GOT3 (cell line): ENCODE measurements around the gene SUOX.
"Not testable (repeated sequence)": the region's sequence is repeated elsewhere in the genome, so short reads cannot be mapped to it uniquely, and the experiment has no call there.

ENCODE experiments used
- DNase-seq: peaks from one replicate; lab custom pipeline; 2025; ENCODE audit warnings: mixed read lengths; lab: John Stamatoyannopoulos, UW

Gene SUOX

DNA sequence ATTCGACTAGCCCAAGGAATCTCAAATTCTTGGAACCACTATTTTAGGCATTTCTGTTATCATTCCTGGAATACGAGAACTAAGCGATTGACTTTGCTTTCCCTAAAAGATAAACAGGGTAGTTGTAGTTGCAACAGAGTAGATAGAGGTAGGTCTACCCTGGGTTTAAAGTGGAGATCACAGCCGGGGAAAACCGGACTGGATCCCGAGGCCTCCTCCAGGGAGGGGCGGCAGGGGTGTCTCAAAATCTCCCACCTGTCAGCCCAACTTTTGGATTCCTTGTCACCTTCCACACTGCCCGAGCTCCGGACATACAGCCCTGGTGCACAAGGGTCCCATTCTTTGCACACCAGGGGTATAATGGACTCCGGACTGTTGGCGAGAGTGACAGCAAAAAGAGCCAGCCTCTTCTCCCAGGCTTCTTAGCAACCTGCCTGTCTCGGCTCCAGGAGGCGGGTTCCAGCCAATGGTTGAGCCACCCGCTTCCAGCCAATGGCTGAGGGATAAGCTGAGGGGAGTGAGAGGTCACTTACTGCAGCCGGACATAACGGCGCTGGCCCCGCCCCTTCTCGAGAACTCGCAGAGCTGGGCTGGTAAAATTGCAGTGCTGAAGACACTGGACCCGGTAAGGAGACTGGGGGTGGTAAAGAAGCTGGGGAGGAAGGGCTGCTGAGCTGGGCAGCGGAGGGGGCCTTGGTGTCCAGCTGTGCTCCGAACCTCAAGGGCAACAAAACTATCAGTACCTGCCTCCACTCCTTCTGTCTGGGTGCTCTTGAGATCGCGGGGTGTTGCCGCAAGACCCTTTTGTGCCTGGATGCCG lies at the start of gene SUOX:
Gene SUOX, plus strand, starts transcription at position 562 of the 820 bp plus-strand sequence. CDS start 4,946 bp downstream, outside the sequence.
- DNase-seq: peak; percentile 50

- no peak for DNase-seq
Observed at GRCh38 chr12:55955344-55955743, 41.7 kb upstream of the SUOX start.

GRCh38 chr12:55955800-55956508 lies 41.1 kb upstream of the SUOX start:
- DNase-seq: no peak

DNA sequence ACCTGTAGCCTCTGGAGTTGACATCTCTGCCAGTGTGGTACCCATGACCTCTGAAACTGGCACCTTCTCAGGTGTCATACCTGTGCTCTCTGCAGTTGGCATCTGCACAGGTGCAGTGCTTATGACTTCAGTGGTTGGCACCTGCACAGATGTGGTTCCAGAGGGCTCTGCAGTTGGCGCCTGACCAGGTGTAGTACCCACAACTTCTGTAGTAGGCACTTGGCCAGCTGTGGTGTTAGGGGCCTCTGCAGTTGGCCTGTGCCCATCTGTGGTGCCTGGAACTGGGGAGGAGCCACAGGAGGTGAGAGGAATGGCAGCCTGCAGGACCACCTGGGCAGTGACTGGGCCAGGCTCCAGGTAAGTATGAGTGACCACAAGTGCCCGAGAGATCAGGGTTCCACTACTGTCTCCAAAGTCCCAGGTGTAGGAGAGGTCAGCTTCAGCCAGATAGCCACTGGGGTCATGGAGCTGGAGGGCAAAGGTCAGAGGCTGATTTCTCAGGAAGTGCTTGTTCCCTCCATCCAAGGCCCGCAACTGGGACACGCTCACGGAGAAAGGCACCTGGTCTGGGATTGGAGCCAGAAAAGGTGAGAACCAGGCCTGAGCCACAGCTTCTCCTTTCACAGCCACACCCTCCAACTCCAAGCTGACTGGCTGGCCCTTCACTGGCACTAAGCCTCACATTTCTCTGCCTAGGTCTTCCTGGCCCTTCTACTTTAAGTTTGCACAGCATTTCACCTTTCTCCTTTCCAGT lies 39.8 kb upstream of the SUOX start:
- DNase-seq: no peak

GRCh38 chr12:55963760-55964159 lies 33.3 kb upstream of the SUOX start:
- no peak for DNase-seq

DNA sequence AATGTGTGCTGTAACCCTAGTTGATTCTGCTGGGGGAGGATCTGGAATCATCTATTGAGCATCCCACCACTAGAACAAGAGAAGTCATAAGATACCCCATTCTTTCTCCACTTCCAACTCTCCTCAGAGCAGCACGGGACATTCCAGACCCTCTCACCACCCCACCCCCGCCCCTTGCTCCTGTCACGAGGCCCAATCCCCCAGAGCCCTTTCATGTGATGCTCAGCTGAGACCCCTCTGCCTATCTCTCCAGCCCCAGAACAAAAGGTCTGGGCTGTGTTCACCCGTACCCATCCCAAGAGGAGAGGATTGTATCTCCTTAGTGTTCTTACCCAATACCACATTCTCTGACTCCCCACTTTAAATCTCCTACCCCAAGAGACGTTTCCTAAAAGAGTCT lies 31.8 kb upstream of the SUOX start:
- no peak for DNase-seq

DNA sequence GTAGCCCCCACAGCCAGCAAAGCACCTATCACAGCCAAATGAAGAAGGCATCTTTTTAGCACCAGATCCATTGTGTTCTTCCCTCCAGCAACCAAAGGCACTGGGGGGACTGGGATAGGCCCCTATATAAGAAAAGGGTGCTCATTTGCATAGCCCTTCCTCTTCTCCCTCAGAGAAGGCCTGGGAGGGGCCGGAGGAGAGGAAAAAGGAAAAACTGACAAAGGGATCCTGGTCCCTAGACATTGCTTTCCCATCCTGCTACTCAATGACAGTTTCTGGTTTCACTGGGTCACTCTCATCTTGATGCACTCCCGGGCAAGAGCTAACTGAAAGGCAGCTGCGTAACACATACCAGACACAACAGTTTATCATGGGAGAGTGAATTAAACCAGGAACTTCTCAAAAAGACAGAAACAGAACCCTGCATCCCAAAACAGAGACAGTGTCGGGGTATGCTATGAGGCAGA lies 31.1 kb upstream of the SUOX start, which contains the start of gene PMEL:
Gene PMEL, minus strand, starts transcription at position 102 of the 467 bp plus-strand sequence. Its CDS starts 31 bp downstream, at position 71.
- no peak for DNase-seq

DNA sequence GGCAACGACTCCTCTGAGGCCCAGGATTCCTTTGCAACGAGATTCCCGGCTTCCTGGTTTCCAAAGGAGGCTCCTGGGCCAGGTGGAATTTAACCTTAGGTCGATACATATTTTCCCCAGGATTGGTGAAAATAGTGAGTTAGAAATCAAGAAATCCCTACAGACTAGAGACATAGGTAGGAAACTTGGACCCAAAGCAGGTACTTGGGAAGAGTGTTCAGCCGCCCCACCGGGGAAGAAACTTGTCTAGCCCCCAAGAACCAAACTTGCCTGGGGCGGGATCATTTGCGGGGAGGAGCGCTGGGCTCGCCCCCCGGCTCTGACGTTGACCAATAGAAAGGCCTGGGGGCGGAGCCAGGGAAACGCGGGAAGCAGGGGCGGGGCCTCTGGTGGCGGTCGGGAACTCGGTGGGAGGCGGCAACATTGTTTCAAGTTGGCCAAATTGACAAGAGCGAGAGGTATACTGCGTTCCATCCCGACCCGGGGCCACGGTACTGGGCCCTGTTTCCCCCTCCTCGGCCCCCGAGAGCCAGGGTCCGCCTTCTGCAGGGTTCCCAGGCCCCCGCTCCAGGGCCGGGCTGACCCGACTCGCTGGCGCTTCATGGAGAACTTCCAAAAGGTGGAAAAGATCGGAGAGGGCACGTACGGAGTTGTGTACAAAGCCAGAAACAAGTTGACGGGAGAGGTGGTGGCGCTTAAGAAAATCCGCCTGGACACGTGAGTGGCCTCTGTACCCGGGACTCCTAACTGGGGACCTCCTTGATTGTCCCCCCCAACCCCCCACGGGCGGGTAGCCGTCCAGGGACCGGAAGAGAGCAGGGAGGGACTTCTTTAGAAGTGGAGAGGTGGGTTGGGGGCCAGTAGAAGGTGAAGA lies 30.4 kb upstream of the SUOX start, which contains the start of gene CDK2:
Gene CDK2, plus strand, starts transcription at position 423 of the 874 bp plus-strand sequence. Its CDS starts 179 bp downstream, at position 602.
- DNase-seq: no peak

GRCh38 chr12:55969356-55969755 lies 27.7 kb upstream of the SUOX start:
- DNase-seq: no peak

DNA sequence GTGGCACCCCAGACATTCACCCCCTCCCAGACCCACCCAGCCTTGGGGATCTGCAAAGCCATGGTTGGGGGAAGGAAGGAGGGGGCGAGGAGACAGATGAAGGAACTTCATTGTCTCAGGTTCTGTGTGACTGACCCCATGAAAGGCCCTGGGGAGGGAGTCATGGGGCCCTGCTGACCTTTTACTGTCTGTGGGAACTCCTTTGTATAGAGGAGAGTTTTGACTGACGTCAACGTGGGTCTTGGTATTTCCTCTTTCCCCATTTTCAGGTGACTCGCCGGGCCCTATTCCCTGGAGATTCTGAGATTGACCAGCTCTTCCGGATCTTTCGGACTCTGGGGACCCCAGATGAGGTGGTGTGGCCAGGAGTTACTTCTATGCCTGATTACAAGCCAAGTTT lies 26.3 kb upstream of the SUOX start:
- no peak for DNase-seq

GRCh38 chr12:55972042-55972441 lies 25.0 kb upstream of the SUOX start:
- DNase-seq: no peak

GRCh38 chr12:55972456-55972855 lies 24.6 kb upstream of the SUOX start:
- DNase-seq: no peak

GRCh38 chr12:55972911-55973598 lies 24.0 kb upstream of the SUOX start:
- no peak for DNase-seq

- DNase-seq: peak; percentile 85
Observed at GRCh38 chr12:55973599-55974307, 23.3 kb upstream of the SUOX start, which contains the start of gene RAB5B. TSS of gene RAB5B (plus strand) at chr12:55974078. CDS start at chr12:55986961, 12,883 bp downstream.

DNA sequence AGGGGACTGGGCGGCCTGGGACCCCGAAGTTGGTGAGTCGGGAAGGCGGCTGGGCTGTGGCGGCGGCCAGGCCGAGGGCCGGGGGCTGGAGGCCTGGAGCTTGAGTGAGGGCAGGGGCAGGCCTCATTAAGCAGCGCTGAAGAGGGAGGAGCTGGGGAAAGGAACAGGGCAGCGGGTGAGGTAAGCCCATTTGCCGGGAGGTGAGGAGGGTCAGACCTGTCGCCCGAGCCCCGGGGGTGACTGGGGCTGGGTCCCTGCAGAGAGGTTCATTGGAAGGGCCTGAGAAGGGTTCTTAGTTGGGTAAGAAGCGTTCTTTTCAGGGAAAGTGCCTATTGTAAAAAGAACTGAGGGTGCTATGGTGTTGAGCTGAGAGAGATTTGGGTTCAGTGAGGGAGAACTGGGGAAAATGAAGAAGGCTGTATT lies 22.8 kb upstream of the SUOX start:
- no peak for DNase-seq

DNA sequence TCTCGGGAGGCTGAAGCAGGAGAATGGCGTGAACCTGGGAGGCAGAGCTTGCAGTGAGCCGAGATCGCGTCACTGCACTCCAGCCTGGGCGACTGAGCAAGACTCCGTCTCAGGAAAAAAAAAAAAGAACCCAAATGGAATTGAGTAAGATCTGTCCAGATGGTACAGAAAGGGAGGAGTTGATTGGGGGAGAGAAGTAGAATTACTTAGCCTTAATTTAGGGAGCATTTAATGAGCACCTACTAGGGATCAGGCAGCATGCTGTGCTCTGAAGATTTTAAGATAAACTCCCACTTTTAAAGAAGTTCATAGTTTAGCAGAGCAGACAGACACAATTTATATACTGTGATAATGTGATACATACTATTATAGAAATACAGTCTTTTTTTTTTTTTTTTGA lies 18.7 kb upstream of the SUOX start:
- DNase-seq: no peak

GRCh38 chr12:55979069-55979468 lies 18.0 kb upstream of the SUOX start:
- no peak for DNase-seq

- not testable (repeated sequence) for DNase-seq
Observed at GRCh38 chr12:55981882-55982281, 15.2 kb upstream of the SUOX start.

DNA sequence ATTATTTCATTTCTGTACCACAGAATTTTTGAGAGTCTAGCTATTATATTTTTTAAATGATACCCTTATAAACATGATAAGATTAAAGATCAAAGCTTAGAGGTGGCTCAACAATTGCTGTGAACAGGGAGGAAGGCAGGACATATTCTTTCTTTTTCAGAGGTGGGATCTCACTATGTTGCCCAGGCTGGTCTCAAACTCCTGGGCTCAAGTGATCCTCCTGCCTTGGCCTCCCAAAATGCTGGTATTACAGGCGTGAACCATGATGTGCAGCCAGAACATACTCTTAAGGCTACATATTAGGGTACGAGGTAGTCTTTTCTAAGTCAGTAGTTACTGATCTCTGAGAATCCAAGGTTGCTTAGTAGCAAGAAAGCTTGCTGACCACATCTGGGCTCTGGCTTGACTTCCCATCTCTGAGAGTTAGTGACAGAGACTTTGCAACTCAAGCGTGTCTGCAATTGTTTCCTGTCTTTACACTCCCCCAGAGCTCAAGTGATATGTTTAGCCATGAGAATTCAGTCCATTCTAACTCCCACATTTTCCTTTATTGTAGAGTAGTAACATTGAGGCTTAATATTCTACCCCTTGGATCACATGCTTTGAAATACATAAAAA lies 14.6 kb upstream of the SUOX start:
- DNase-seq: no peak
